NB4 (cell line): Measurements from ENCODE around the gene ZNF592.

Experiments used
- MYC ChIP-seq: IDR thresholded peaks from 2 replicates; pipeline ENCODE4 v1.6.1; 2011; ENCODE audit warnings: low read depth, low read length
- POLR2A ChIP-seq: IDR thresholded peaks from 2 replicates; pipeline ENCODE4 v1.6.1; 2011; ENCODE audit warnings: mild to moderate bottlenecking; ENCODE audit not compliant: insufficient read length; ENCODE audit errors: extremely low read depth
- TF ChIP-seq, protein P1 (sequence below): IDR thresholded peaks from one replicate; pipeline ENCODE4 v1.5.1; 2012; ENCODE audit warnings: low read depth, low read length
- TF ChIP-seq, protein P2 (sequence below): IDR thresholded peaks from 2 replicates; pipeline ENCODE4 v1.6.1; 2011; ENCODE audit warnings: low read depth, low read length

DNA sequence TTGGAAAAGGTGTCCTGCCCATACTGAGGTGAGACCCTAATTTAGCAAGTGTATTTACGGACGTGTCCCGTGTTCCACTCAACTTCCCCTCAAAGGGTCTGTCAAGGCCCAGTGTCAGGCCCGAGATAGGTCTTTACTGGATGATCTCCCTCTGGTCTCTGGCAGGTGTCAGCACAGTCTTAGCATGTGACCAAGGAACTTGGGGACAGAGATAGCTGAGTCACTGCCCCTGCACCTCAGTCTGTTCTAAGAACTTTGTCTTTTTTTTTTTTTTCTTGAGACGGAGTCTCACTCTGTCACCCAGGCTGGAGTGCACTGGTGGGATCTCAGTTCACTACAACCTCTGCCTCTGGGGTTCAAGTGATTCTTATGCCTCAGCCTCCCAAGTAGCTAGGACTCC is 36.7 kb downstream of the ZNF592 start:
- TF ChIP-seq, protein P1, sequence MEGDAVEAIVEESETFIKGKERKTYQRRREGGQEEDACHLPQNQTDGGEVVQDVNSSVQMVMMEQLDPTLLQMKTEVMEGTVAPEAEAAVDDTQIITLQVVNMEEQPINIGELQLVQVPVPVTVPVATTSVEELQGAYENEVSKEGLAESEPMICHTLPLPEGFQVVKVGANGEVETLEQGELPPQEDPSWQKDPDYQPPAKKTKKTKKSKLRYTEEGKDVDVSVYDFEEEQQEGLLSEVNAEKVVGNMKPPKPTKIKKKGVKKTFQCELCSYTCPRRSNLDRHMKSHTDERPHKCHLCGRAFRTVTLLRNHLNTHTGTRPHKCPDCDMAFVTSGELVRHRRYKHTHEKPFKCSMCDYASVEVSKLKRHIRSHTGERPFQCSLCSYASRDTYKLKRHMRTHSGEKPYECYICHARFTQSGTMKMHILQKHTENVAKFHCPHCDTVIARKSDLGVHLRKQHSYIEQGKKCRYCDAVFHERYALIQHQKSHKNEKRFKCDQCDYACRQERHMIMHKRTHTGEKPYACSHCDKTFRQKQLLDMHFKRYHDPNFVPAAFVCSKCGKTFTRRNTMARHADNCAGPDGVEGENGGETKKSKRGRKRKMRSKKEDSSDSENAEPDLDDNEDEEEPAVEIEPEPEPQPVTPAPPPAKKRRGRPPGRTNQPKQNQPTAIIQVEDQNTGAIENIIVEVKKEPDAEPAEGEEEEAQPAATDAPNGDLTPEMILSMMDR = no peak
- TF ChIP-seq POLR2A (no peak), MYC (no peak)
- TF ChIP-seq, protein P2, sequence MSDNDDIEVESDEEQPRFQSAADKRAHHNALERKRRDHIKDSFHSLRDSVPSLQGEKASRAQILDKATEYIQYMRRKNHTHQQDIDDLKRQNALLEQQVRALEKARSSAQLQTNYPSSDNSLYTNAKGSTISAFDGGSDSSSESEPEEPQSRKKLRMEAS = no peak
